Activated CD8-positive, alpha-beta T cell treated with anti-CD3 and anti-CD28 coated beads for 36 hours (primary cell): ENCODE measurements around the gene TNFAIP1. TPM values are rescaled to one million over a fixed set of nuclear protein-coding genes. Genes with fewer than 3 reads are reported as not detected.

ENCODE experiments used
- ATAC-seq: fragments of 200-7000 bp; cut with Tn5 transposase; one replicate; pipeline ENCODE4 v1.10.0; 2021; ENCODE audit warnings: mild to moderate bottlenecking, moderate library complexity
- CTCF ChIA-PET: fragments of 350-600 bp; sonication (Branson Sonifier 250); formaldehyde crosslinking; loops from one replicate; lab custom pipeline; 2021; ENCODE audit warnings: antibody characterized with exemption; lab: Charles Lee
- POLR2A ChIA-PET: fragments of 350-600 bp; sonication (Branson Sonifier 250); formaldehyde crosslinking; loops from one replicate; lab custom pipeline; 2021; ENCODE audit warnings: antibody characterized with exemption; lab: Charles Lee
- DNase-seq: peaks from one replicate; pipeline ENCODE4 v3.0.0-alpha.2; 2020
- H3K27ac Mint-ChIP-seq: one replicate; pipeline ENCODE4 v1.8.0; 2021; ENCODE audit warnings: mild to moderate bottlenecking, mixed read lengths
- H3K27me3 Mint-ChIP-seq: one replicate; pipeline ENCODE4 v1.8.0; 2021; ENCODE audit warnings: mixed read lengths
- H3K36me3 Mint-ChIP-seq: one replicate; pipeline ENCODE4 v1.8.0; 2021; ENCODE audit warnings: low read depth, mixed read lengths
- H3K4me1 Mint-ChIP-seq: one replicate; pipeline ENCODE4 v1.8.0; 2021; ENCODE audit warnings: low read depth, mixed read lengths
- H3K4me3 Mint-ChIP-seq: one replicate; pipeline ENCODE4 v1.8.0; 2021; ENCODE audit warnings: mild to moderate bottlenecking, moderate library complexity, mixed read lengths
- H3K9me3 Mint-ChIP-seq: one replicate; pipeline ENCODE4 v1.8.0; 2021; ENCODE audit warnings: mixed read lengths
- intact Hi-C: fragments of 100-400 bp; cut with micrococcal nuclease; formaldehyde crosslinking; loops from one replicate; pipeline ENCODE4 v1.10.0; 2022
- total RNA-seq, 2 experiments: library from RNA; stranded (reverse); gene quantifications; one replicate each; pipeline ENCODE4 v1.2.3, GENCODE V29; 2021
- TF ChIP-seq, protein P1 (sequence below): fragments of 200-600 bp; IDR thresholded peaks from one replicate; pipeline ENCODE4 v1.8.0; 2022; ENCODE audit warnings: antibody characterized with exemption, mild to moderate bottlenecking

TNFAIP1 gene
- total RNA-seq, 2 experiments from 2014 or later, result 19.5 to 20.9 TPM

DNA sequence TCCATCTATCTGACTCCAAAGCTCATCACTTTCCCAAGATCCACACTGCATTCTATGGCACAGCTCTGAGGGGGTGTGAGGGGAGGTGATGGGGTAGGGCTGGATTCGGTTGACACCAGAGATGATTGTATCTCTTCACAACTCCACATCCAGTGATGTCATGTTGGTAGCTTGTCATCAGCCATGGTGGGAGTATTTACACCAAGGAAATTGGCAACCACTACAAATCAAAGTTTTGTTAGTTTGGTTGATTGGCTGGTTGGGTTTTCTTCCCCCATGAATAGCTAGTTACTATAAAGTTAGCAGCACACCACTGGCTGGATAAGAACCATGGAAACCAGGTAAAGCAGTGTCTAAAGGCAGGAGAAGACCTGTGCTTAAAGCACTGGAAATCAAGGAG is 55.4 kb downstream of the TNFAIP1 start:
- DNase-seq, result no peak
- CTCF ChIA-PET, result interaction anchor here (1.4 kb wide), 1 partner anchor 9 kb away, joined by 5 read pairs; no protein-coding TSS in a partner anchor
- Mint-ChIP-seq H3K27me3 (no peaks in the 10 kb centered on the region), H3K36me3 (peaks cover 27% of the 10 kb centered on the region), H3K4me3 (no peak overlapping the region), H3K9me3 (no peaks in the 10 kb centered on the region), H3K27ac (no peak overlapping the region), H3K4me1 (no peaks in the 10 kb centered on the region)
- TF ChIP-seq, protein P1, sequence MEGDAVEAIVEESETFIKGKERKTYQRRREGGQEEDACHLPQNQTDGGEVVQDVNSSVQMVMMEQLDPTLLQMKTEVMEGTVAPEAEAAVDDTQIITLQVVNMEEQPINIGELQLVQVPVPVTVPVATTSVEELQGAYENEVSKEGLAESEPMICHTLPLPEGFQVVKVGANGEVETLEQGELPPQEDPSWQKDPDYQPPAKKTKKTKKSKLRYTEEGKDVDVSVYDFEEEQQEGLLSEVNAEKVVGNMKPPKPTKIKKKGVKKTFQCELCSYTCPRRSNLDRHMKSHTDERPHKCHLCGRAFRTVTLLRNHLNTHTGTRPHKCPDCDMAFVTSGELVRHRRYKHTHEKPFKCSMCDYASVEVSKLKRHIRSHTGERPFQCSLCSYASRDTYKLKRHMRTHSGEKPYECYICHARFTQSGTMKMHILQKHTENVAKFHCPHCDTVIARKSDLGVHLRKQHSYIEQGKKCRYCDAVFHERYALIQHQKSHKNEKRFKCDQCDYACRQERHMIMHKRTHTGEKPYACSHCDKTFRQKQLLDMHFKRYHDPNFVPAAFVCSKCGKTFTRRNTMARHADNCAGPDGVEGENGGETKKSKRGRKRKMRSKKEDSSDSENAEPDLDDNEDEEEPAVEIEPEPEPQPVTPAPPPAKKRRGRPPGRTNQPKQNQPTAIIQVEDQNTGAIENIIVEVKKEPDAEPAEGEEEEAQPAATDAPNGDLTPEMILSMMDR, result no peak
- ATAC-seq, result no peak
- intact Hi-C loops, result no loop called here
- POLR2A ChIA-PET, result no interaction called here

DNA sequence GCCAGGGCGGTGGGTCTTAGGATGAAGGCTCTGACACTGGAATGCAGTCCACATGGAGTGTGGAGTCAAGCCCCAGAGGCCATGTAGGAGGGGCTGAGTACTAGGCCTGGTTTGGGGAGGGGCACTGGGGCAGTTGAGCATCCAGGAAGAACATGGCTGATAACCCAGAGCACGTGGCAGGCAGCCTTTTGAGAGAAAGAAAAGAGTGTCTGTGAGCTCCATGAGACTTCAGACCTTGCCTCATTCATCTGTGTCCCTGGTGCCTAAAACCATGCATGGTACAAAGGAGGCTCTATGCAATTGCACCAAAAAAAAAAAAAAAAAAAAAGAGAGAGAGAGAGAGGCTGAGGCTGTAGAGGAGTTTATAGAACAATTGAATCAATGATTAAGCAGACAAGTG is 55.8 kb downstream of the TNFAIP1 start:
- Mint-ChIP-seq H3K9me3 (no peaks in the 10 kb centered on the region), H3K27ac (no peak overlapping the region), H3K27me3 (no peaks in the 10 kb centered on the region), H3K4me3 (no peak overlapping the region), H3K36me3 (peaks cover 23% of the 10 kb centered on the region), H3K4me1 (no peaks in the 10 kb centered on the region)
- CTCF ChIA-PET, result interaction anchor here (1.1 to 1.4 kb wide), 2 partner anchors 9 to 25 kb away, joined by 4 to 5 read pairs; no protein-coding TSS in a partner anchor
- DNase-seq, result no peak
- intact Hi-C loops, result no loop called here
- POLR2A ChIA-PET, result no interaction called here
- TF ChIP-seq, protein P1, result no peak
- ATAC-seq, result no peak

DNA sequence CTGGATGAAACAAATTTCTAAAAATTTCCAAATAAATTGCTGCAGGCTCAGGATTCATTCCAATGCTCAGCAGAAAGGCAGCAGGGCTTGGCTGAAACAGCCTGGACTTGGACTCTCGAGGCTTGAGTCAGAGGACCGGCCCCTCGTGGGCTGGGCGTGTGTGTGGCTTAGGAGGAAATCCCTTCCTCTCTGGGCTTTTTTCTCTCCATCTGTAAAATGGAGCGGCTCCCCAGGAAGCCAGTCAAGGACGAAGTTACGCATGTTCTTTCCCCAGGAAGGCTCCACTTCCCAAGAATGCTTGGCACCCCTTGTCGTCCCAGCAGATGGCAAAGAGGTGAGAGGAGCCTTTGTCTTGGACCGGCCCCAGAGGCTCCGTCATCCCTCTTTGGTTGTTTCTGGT is 56.9 kb downstream of the TNFAIP1 start:
- ATAC-seq, result no peak
- Mint-ChIP-seq H3K9me3 (no peaks in the 10 kb centered on the region), H3K27me3 (no peaks in the 10 kb centered on the region), H3K36me3 (peaks cover 23% of the 10 kb centered on the region), H3K27ac (no peak overlapping the region), H3K4me1 (no peaks in the 10 kb centered on the region), H3K4me3 (no peak overlapping the region)
- POLR2A ChIA-PET, result no interaction called here
- CTCF ChIA-PET, result interaction anchor here (1.1 kb wide), 1 partner anchor 24 kb away, joined by 4 read pairs; no protein-coding TSS in a partner anchor
- intact Hi-C loops, result no loop called here
- no peak for DNase-seq
- TF ChIP-seq, protein P1, result no peak

DNA sequence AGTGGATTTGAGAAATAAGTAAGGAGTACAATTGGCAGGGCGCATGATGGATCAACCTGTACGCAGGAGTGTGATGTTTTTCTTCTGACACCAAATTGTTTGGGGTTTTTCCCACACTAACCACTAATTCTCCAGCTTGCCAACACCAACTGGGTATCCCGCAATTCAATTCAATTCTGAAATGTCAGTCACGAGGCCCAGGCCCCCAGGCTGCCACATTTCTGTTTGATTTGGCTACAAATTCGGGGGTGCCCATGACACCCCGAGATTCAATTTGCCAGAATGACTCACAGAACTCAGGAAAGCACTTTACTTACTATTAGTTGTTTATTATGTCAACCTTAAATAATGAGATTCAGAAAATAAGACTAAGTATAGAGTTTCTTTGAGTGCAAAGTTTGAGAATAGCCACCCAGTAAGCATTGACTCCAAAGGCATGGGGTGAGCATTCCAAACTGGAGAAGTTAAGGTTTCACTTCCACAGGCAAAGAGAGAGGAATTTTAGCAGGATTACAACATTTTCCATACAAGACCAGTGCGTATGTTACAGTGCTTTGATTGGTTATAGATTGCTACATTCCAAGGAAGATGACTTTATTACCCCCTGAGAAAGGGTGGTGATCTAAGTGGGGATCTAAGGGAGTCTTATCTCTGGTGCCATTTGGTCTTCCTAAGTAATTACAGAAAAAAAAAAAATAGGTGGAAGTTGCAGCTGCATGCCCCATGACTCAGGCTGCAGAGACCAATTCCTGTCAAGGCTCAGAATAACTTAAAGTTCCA is 59.0 kb downstream of the TNFAIP1 start:
- H3K4me1 Mint-ChIP-seq, result no peaks in the 10 kb centered on the region
- no peak overlapping the region for H3K4me3 Mint-ChIP-seq
- H3K27ac Mint-ChIP-seq, result no peak overlapping the region
- TF ChIP-seq, protein P1, result no peak
- no peaks in the 10 kb centered on the region for H3K9me3 Mint-ChIP-seq
- intact Hi-C loops, result no loop called here
- DNase-seq (no peak), ATAC-seq (no peak)
- H3K36me3 Mint-ChIP-seq, result peaks cover 17% of the 10 kb centered on the region
- H3K27me3 Mint-ChIP-seq, result no peaks in the 10 kb centered on the region
- POLR2A ChIA-PET, result interaction anchor here (0.6 to 1.4 kb wide), 3 partner anchors 10 to 155 kb away, joined by 3 to 4 read pairs (median 3); no protein-coding TSS in a partner anchor
- CTCF ChIA-PET, result interaction anchor here (2.3 kb wide), 1 partner anchor 22 kb away, joined by 8 read pairs; no protein-coding TSS in a partner anchor

DNA sequence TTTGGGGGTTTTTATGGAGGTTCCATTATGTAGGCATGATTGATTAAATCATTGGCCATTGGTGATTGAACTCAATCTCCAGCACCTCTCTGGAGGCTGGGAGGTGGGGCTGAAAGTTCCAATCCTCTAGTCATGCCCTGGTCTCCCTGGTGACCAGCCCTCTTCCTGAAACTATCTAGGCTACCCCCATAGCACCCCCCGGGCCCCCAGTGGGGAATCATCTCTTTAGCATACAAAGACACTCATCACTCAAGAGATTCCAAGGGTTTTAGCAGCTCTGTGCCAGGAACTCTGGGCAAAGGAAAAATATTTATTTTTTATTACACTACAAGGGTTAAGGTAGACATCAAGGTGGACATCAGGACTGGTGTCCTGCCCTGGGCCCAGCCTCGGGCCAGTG is 59.9 kb downstream of the TNFAIP1 start:
- ATAC-seq, result no peak
- no peak for DNase-seq
- Mint-ChIP-seq H3K4me1 (no peaks in the 10 kb centered on the region), H3K9me3 (no peaks in the 10 kb centered on the region), H3K4me3 (no peak overlapping the region), H3K36me3 (peaks cover 17% of the 10 kb centered on the region), H3K27me3 (no peaks in the 10 kb centered on the region), H3K27ac (no peak overlapping the region)
- intact Hi-C loops, result no loop called here
- TF ChIP-seq, protein P1, result no peak
- POLR2A ChIA-PET, result interaction anchor here (1.3 to 1.5 kb wide), 2 partner anchors 9 to 15 kb away, joined by 3 read pairs; no protein-coding TSS in a partner anchor
- CTCF ChIA-PET, result interaction anchor here (2.3 kb wide), 1 partner anchor 21 kb away, joined by 8 read pairs; no protein-coding TSS in a partner anchor
